Stimulated activated CD4-positive, alpha-beta T cell treated with anti-CD3 and anti-CD28 coated beads, TNF-alpha, amount 100 ng/mL, for 48 hours (primary cell): ENCODE data around the gene CCM2.

Experiments used
- DNase-seq, 3 donors: peaks; one replicate each; pipeline ENCODE4 v3.0.0-alpha.2; 2020; ENCODE audit warnings: low read depth in 3 of 3

CCM2 gene

DNA sequence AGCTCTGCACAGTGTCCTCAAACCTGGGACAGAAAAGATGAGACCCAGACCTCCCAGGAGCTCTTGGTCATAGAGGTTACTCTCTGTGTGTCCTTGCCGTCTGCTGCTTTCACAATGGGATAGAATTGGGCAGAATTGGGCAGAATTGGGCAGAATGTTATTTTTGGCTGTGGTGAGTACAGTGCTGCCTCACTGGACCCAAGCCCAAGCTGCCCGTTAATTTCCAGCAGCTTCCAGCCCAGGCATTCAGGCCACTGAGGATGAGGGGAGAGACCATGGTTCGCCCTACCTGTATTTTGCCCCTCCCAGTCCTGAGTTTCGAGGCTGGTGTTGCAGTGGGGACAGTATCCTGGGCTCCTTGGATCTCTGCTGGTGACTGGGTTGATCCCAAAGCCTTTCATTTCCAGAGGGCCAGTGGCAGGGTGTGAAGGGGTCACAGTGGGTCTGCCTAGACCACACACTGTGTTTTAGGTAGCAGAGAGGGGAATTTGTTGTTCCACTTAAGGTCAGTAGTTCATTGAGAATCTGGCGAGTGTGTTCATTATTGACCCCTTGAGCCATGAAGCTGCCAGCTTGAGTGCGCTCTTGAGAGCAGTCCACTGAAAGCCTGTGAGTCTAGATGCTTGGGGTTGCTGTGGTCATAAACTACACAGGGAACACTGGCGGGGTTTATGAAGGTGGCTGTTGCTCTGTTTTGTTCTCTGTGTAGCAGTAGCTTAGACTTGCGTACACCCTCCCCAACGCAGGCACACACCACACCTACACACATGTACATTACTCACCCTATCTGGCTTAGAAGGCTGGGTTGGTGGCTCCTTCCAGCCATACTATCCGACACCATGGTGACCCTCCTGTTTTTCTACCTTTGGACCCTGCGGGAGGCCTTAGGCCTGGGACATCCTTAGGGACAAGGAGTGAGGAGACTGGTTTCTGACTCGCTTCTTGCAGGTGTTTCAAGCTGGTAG is 65.3 kb downstream of the CCM2 start:
- no peak for DNase-seq

DNA sequence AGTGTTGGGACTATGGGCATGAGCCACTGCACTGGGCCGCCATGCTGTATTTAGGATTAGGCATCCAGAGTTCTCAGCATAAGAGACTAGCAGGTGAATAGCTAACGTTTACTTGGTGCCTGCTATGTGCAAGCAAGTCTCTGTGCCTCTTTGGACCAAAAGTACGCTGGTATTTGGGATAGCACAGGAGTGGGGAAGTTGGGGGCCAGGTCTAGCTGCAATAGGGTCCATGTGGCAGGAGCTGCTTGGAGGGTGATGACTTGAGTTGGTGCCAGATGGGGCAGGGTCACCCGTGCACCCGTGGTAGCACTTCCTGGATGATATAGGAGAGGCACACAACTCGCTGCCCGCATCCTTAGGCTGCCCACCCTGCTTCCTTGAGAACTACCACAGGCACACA is 66.4 kb downstream of the CCM2 start:
- DNase-seq: no peak

DNA sequence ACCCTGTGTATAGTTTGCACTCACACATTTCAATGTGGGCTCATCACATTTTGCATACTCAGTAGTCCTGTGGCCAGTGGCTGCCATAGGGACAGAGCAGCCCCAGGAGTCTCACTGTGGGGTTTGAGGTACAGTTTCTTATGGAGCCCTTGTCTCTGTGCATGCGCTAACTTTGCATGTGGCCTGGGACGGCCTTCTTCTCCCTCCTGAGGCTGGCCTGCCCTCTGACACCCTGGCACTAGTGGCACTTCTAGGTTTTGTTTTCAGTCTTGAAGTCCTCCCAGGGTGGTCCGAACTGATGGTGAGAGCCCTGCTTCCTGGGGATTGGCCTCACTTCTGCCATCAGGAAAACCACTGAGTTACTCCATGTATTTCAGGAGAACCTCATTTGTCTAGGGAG is 67.6 kb downstream of the CCM2 start:
- DNase-seq: no peak

- no peak for DNase-seq
Measured at GRCh38 chr7:45068236-45069023, 68.4 kb downstream of the CCM2 start.

DNA sequence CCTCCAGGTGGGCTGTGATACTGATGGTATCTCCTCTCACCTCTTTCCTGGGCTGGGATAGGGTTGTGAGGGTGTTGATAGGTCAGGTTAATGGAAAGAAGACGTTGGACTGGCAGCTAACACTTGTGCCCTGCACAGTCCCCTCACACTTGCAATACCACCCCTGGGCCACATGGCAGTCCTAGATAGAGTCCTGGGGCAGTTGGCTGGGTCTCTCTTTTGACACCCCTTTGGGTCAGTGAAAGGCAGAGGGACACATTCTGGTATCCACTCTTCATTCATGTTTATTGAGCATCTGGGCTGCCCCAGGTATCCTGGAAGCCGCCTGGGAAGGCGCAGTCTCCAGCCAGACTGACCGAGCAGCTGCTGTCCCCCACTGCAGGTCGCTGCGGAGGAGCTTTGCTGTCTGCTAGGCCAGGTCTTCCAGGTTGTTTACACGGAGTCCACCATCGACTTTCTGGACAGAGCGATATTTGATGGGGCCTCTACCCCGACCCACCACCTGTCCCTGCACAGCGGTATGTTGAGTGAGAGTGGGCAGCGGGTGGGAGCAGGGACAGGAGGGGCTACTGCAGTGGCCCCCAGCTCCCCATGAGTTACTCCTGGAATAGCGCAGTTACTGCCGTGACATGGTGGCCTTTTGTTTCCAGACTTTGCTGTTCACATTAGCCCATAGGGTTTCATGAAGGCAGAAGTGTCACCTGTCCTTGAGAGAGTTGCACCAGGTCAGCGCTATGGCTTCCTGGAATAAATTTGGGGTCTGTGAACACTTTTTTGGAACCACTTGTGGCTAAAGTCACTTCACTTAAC is 69.6 kb downstream of the CCM2 start:
- DNase-seq: no peak

DNA sequence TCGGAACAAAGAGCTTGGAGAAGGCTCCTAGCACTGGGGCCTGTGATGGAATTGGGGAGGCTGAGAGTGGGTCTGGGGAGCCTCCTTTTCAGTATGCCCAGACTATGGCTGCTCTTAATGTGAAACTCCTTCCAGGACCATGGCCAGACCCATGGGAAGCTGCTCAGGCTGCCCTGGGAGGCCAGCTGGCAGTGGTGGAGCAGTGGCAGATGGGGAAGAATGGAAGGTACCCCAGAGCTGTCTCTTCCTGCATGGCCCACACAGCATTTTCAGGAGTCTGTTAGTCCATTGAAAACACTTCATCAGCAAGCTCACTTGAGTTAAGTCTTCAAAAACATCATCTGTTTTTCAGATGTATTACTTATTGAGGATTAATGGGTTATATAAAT is 70.2 kb downstream of the CCM2 start:
- DNase-seq: no peak

DNA sequence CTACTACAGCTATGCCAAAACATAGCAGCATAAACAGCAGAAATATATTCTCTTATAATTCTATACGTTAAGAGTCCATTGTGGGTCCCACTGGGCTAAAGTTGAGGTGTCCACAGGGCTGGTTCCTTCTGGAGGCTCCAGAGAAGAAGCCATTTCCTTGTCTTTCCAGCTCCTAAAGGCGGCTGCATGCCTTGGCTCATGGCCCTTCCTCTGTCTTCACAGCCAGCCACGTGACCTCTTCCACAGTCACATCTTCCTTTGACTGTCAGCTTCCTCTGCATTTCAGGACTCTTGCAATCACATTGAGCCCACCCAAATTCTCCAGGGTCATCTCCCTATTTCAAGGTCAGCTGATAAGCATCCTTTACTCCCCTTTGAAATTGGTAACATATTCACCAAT is 71.5 kb downstream of the CCM2 start:
- no peak for DNase-seq

DNA sequence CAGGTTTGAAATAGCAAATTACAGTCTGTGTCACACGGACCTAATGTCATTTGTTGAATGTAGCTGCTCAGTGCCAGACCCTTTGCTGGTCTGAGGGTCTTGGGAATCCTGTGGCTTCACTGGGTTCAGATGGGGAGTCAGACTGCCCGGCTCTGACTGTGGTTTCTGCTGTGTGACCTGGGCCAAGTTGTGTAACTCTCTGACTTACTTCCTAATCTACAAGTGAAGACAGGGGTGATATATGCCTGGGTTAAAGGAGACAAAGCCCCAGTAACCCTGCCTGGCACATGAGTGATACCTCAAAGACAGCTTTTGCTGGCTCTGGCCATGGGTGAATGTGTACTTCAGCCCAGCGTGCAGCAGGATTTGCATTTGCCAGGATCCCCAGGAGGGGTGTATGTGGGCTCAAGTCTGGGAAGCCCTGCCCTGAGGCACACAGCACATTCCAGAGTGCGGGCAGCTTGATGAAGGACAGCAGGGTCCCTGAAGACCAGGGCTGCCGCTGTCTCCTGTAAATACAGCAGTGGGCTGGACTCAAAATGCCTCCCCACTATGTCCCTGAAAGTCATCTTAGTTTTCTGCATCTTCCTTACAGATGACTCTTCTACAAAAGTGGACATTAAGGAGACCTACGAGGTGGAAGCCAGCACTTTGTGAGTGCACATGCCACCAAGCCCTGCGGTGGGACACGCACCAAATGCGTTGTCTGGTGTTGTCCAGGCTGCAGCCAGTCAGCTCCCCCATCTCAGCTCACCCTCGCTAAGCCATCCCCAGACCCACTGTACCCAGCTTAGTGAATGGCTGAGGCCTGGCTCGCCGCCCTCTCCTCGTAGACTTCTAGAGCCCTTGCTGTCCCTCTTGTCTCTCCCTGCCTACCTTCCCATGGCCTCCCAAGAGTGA is 72.4 kb downstream of the CCM2 start:
- DNase-seq: no peak

DNA sequence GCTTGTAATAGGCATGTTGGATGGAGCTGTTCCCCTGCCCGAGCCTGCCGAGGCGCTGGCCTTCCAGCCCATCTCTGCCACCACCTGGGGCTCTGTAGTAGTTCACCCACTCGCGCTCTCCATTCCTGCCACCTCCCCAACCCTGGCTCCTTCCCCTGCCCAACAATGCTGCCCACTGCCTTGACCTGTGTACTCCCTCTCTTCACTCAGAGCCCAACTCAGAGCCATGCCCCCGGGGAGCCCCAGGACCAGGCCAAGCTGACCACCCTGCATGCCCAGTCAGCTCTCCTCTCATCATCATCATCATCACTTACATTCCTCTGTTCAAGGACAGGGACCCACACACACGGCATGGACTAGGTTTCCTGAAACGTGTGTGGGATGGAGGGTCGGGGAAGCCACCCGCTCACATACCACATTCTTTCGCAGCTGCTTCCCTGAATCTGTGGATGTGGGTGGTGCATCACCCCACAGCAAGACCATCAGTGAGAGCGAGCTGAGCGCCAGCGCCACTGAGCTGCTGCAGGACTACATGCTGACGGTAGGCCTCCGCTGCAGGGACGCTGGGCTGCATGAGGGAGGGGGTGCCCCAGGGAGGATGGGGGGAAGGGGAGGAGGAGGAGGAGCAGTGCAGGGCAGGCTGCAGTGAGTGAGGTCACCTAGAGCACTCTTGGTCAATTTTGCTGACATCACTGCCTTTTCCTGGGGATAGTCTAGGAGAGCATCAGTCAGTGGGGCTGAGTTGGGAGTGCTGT is 73.2 kb downstream of the CCM2 start:
- no peak for DNase-seq

DNA sequence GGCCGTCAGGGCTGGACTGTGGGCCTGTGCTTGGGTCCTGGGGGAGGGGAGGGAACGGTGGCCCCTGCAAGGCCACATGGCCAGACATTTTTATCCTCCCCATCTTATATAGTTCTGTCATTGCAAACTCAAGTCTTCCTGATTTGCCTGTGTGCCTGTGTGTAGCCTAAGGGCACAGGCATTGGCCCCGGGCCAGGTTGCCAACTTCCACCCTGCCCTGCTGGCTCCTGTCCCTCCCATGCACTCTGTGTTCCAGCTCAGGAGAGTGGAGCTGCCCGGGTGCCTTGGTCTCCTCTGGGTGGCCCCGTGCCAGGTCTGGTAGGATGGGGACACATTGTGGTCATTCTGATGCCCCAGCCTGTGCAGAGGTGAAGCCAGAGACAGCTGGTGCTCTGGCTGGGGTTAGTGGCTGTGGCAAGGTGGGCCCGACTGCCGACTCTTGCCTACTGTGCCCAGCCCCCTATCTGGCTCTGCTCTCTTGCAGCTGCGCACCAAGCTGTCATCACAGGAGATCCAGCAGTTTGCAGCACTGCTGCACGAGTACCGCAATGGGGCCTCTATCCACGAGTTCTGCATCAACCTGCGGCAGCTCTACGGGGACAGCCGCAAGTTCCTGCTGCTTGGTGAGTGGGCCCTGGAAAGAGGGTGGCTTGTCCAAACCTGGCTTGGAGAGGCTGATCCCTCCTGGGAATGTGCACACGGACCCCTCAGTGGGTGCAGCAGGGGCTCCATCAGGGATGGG is 74.0 kb downstream of the CCM2 start:
- no peak for DNase-seq

DNA sequence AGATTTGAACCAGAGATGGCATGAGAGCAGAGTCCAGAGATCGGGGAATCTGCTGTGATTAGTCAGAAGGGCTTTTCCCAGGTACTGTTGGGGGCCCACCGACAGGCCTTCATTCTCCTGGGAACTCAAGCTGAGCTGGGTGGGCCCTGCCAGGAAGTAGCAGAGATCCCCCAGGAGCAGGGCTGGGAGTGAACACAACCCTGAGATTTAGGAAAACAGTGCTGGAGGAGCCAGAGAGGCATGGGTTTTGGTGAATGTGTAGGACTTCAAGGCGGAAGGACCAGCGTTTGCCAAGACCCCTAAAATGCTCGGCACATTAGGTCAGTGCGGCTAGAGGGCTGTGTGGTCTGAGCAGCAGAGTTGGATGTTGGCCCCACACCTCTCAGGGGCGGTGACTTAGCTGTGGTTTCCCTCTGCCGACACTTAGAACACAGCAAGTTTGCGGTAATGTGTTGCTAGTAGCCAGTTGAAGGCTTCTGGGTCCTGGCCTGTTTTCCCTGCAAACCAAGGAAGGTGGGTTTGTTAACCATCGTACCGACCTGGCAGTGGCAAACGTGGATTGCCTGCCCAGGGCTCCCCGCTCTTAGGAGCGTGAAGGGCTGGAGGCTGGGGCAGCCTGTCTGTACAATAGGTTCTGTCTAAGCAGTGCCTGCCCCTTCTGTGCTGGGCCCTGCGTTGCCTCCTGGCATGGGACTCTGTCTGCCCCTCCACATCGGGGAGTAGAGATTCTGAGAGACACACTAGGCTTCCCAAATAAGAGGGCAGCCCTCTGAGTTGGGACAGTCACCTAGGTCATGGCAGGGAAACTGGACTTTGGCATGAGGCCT is 74.7 kb downstream of the CCM2 start:
- no peak for DNase-seq

GRCh38 chr7:45075355-45075644 is 75.3 kb downstream of the CCM2 start:
- no peak for DNase-seq

GRCh38 chr7:45075871-45076796 is 76.1 kb downstream of the CCM2 start:
- DNase-seq: no peak

DNA sequence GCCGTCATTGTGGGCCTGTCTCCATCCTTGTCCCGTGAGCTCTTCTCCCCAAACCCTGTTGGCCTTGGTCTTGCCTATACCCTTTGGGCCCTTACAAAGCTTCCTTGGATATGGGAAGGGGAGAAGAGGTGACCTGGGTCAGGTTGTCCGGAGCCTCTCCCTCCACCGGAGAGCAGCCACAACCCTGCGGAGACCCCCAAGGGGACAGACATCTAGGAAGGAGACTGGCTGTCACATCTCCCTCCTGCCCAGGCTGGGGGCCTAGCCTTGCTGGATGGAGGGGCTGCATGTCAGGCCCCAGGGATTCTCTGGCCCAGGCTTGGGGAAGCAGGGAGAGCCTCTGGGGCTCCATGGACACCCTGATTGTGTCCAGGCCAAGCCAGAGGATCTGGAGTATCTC is 76.9 kb downstream of the CCM2 start:
- DNase-seq: no peak

DNA sequence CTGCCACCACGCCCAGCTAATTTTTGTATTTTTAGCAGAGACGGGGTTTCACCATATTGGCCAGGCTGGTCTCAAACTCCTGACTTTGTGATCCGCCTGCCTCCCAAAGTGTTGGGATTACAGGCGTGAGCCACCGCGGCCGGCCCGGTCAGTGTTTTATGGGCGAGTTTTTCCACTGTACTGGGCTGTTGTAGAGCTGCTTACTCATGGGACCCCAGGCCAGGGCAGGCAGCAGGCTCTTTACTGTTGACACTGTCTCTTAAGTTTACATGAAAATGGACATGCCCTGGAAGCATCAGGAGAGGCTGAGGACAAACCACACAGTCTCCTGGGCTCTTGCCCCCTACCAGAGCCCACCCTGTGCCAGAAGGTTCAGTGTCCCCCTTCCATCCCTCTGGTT is 77.6 kb downstream of the CCM2 start:
- DNase-seq: no peak

DNA sequence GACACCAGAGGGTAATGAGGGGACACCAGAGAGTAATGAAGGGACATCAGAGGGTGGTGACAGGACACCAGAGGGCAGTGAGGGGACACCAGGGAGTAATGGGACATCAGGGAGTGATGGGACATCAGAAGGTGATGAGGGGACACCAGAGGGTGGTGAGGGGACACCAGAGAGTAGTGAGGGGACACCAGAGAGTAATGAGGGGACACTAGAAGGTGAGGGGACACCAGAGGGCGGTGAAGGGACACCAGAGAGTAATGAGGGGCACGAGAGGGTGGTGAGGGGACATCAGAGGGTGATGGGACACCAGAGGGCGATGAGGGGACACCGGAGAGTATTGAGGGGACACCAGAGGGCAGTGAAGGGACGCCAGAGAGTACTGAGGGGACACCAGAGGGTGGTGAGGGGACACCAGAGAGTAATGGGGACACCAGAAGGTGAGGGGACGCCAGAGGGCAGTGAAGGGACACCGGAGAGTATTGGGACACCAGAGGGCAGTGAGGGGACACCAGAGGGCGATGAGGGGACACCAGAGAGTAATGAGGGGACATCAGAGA is 78.2 kb downstream of the CCM2 start:
- DNase-seq: no peak

DNA sequence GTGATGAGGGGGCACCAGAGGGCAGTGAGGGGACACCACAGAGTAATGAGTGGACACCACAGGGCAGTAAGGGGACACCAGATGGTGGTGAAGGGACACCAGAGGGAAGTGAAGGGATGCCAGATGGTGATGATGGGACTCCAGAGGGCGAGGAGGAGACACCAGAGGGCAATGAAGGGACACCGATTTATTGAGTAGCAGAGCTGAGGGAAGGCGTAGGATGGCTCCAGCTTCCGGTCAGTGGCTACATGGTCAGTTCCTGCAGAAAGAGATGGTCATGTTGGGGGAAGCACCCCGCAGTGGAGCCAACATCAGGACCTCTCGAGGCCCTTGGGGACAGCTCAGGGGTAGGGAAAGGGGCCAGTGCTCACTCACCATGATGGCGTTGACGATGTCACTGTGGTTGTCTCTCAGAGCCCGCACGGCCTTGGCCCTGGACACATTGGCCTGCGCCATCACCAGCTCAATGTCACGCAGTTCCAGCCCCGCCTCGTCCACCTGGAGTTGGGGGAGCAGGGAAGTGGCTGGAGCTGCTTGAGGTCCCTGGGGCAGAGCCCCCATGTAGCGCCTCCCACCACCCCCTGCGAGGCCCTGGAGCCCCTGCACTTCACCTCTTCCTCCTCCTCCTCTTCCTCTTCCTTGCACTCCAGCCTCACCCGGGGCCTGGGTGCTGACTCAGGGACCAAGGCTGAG is 80.4 kb downstream of the CCM2 start:
- no peak for DNase-seq
